Astrocyte (in vitro differentiated cells and primary cell): ENCODE measurements around the gene SMAD7. TPM values are rescaled to one million over a fixed set of nuclear protein-coding genes. Genes with fewer than 3 reads are reported as not detected.

Experiments
- DNase-seq: peaks from one replicate; pipeline ENCODE4 v3.0.0-alpha.2; 2010; ENCODE audit warnings: low read depth
- FAIRE-seq: peaks from 2 replicates; lab custom pipeline; 2011; peaks lifted over from hg19 to GRCh38; lab: Jason Lieb, UNC
- H2AFZ ChIP-seq: 2 replicates; pipeline ENCODE4 v1.6.0; 2012; ENCODE audit warnings: low read depth, low read length, inconsistent platforms
- H3K27ac ChIP-seq: 2 replicates; pipeline ENCODE4 v1.5.1; 2011; ENCODE audit warnings: low read depth, low read length, inconsistent platforms
- H3K27me3 ChIP-seq: 2 replicates; pipeline ENCODE4 v1.6.0; 2011; ENCODE audit warnings: low read length, inconsistent platforms; ENCODE audit not compliant: insufficient read depth
- H3K36me3 ChIP-seq: 2 replicates; pipeline ENCODE4 v1.5.1; 2011; ENCODE audit warnings: low read length, inconsistent platforms; ENCODE audit not compliant: insufficient read depth
- H3K4me1 ChIP-seq: 2 replicates; pipeline ENCODE4 v1.5.1; 2011; ENCODE audit warnings: low read length, inconsistent platforms; ENCODE audit not compliant: insufficient read depth
- H3K4me2 ChIP-seq: 2 replicates; pipeline ENCODE4 v1.6.0; 2012; ENCODE audit warnings: low read length, inconsistent platforms
- H3K4me3 ChIP-seq: 2 replicates; pipeline ENCODE4 v1.5.1; 2011; ENCODE audit warnings: low read depth, mild to moderate bottlenecking, low read length, inconsistent platforms; ENCODE audit not compliant: insufficient read depth
- H3K79me2 ChIP-seq: 2 replicates; pipeline ENCODE4 v1.6.0; 2012; ENCODE audit warnings: mild to moderate bottlenecking, low read length, inconsistent platforms; ENCODE audit not compliant: insufficient read depth
- H3K9ac ChIP-seq: 2 replicates; pipeline ENCODE4 v1.6.0; 2012; ENCODE audit warnings: mild to moderate bottlenecking, low read length, inconsistent platforms
- H3K9me3 ChIP-seq: 2 replicates; pipeline ENCODE4 v1.5.1; 2012; ENCODE audit warnings: low read depth, mild to moderate bottlenecking, low read length, inconsistent platforms; ENCODE audit not compliant: insufficient read depth
- H4K20me1 ChIP-seq: 2 replicates; pipeline ENCODE4 v1.6.0; 2012; ENCODE audit warnings: low read length, inconsistent platforms; ENCODE audit not compliant: insufficient read depth
- H3K27ac Mint-ChIP-seq: one replicate; pipeline ENCODE4 v1.8.0; 2021; ENCODE audit warnings: mild to moderate bottlenecking, mixed read lengths; ENCODE audit not compliant: unreplicated experiment
- H3K27me3 Mint-ChIP-seq: one replicate; pipeline ENCODE4 v1.8.0; 2021; ENCODE audit warnings: low read depth, mixed read lengths; ENCODE audit not compliant: unreplicated experiment
- H3K36me3 Mint-ChIP-seq: one replicate; pipeline ENCODE4 v1.8.0; 2021; ENCODE audit warnings: low read depth, mixed read lengths; ENCODE audit not compliant: unreplicated experiment
- H3K4me1 Mint-ChIP-seq: one replicate; pipeline ENCODE4 v1.8.0; 2021; ENCODE audit warnings: low read depth, mixed read lengths; ENCODE audit not compliant: unreplicated experiment
- H3K4me3 Mint-ChIP-seq: one replicate; pipeline ENCODE4 v1.8.0; 2021; ENCODE audit warnings: mild to moderate bottlenecking, moderate library complexity, mixed read lengths; ENCODE audit not compliant: unreplicated experiment
- H3K9me3 Mint-ChIP-seq: one replicate; pipeline ENCODE4 v1.8.0; 2021; ENCODE audit warnings: mild to moderate bottlenecking, mixed read lengths; ENCODE audit not compliant: unreplicated experiment
- CTCF ChIP-seq: IDR thresholded peaks from 2 replicates; pipeline ENCODE4 v1.5.1; 2011; ENCODE audit warnings: low read depth, mild to moderate bottlenecking, inconsistent platforms, low read length, moderate library complexity; ENCODE audit not compliant: insufficient read depth
- EZH2 ChIP-seq: IDR thresholded peaks from 2 replicates; pipeline ENCODE4 v1.6.1; 2012; ENCODE audit warnings: mild to moderate bottlenecking, low read length, inconsistent platforms; ENCODE audit not compliant: insufficient read depth
- total RNA-seq: library from RNA; stranded (reverse); gene quantifications from 2 replicates; pipeline ENCODE4 v1.2.1, GENCODE V29; 2021

SMAD7 gene
- total RNA-seq, 1 donor from 2014 or later = 62.9 TPM

GRCh38 chr18:48937869-48938750 lies 12.7 kb downstream of the SMAD7 start:
- Histone ChIP-seq H2AFZ (no peak overlapping the region), H3K27ac (peak overlapping the region; percentile 69), H4K20me1 (peaks cover 90% of the 10 kb centered on the region), H3K9ac (no peak overlapping the region), H3K9me3 (no peaks in the 10 kb centered on the region), H3K27me3 (no peaks in the 10 kb centered on the region), H3K36me3 (peaks cover 21% of the 10 kb centered on the region), H3K4me1 (peaks cover 87% of the 10 kb centered on the region), H3K4me3 (no peak overlapping the region), H3K79me2 (peaks cover 100% of the 10 kb centered on the region), H3K4me2 (peak overlapping the region; percentile 84)
- Mint-ChIP-seq H3K9me3 (no peaks in the 10 kb centered on the region), H3K4me1 (peaks cover 86% of the 10 kb centered on the region), H3K27me3 (no peaks in the 10 kb centered on the region), H3K27ac (peak overlapping the region; percentile 53), H3K36me3 (peaks cover 23% of the 10 kb centered on the region), H3K4me3 (peak overlapping the region; percentile 7)
- FAIRE-seq = no peak
- no peak for DNase-seq
- TF ChIP-seq EZH2 (no peak), CTCF (no peak)

GRCh38 chr18:48935433-48935774 lies 15.4 kb downstream of the SMAD7 start:
- Mint-ChIP-seq H3K36me3 (peaks cover 19% of the 10 kb centered on the region), H3K4me3 (no peak overlapping the region), H3K9me3 (no peaks in the 10 kb centered on the region), H3K27me3 (no peaks in the 10 kb centered on the region), H3K27ac (peak overlapping the region; percentile 91), H3K4me1 (peaks cover 87% of the 10 kb centered on the region)
- peaks cover 87% of the 10 kb centered on the region for H3K4me1 ChIP-seq
- peak overlapping the region; percentile 90 for H3K27ac ChIP-seq
- FAIRE-seq (no peak), DNase-seq (no peak)
- H3K4me2 ChIP-seq = peak overlapping the region; percentile 73
- no peak overlapping the region for H2AFZ ChIP-seq
- H3K27me3 ChIP-seq = no peaks in the 10 kb centered on the region
- peaks cover 100% of the 10 kb centered on the region for H3K79me2 ChIP-seq
- peak overlapping the region; percentile 45 for H3K9ac ChIP-seq
- H4K20me1 ChIP-seq = peaks cover 88% of the 10 kb centered on the region
- H3K4me3 ChIP-seq = no peak overlapping the region
- peaks cover 12% of the 10 kb centered on the region for H3K36me3 ChIP-seq
- TF ChIP-seq EZH2 (no peak), CTCF (no peak)
- no peaks in the 10 kb centered on the region for H3K9me3 ChIP-seq
